Prostate gland (tissue), 2 donors: ENCODE measurements around the gene RABEP2.
"Not testable (repeated sequence)": the region's sequence is repeated elsewhere in the genome, so short reads cannot be mapped to it uniquely, and the experiment has no call there.

Experiments used
- POLR2A ChIP-seq: fragments of 450-650 bp; IDR thresholded peaks from one replicate; pipeline ENCODE4 v1.6.1; 2016; ENCODE audit warnings: antibody characterized with exemption, mild to moderate bottlenecking
- TF ChIP-seq, protein P1 (sequence below), 4 experiments: fragments of 200-600 bp in 2 of 4; fragments of 450-650 bp in 2 of 4; sonication (generic) in 2 of 4; IDR thresholded peaks; 1 replicate in 3 of 4; 2 replicates in 1 of 4; pipeline ENCODE4 v1.5.1; 2016 to 2019; ENCODE audit warnings: antibody characterized with exemption in 4 of 4, mild to moderate bottlenecking in 2 of 4, moderate library complexity in 2 of 4

DNA sequence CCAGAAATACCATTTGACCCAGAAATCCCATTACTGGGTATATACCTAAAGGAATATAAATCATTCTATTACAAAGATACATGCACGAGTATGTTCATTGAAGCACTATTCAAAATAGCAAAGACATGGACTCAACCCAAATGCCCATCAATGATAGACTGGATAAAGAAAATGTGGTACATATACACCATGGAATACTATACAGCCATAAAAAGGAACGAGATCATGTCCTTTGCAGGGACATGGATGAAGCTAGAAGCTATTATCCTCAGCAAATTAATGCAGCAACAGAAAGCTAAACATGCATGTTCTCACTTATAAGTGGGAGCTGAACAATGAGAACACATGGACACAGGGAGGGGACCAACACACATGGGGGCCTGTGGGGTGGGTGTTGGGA, 1.2 kb upstream of the RABEP2 start:
- TF ChIP-seq, protein P1, sequence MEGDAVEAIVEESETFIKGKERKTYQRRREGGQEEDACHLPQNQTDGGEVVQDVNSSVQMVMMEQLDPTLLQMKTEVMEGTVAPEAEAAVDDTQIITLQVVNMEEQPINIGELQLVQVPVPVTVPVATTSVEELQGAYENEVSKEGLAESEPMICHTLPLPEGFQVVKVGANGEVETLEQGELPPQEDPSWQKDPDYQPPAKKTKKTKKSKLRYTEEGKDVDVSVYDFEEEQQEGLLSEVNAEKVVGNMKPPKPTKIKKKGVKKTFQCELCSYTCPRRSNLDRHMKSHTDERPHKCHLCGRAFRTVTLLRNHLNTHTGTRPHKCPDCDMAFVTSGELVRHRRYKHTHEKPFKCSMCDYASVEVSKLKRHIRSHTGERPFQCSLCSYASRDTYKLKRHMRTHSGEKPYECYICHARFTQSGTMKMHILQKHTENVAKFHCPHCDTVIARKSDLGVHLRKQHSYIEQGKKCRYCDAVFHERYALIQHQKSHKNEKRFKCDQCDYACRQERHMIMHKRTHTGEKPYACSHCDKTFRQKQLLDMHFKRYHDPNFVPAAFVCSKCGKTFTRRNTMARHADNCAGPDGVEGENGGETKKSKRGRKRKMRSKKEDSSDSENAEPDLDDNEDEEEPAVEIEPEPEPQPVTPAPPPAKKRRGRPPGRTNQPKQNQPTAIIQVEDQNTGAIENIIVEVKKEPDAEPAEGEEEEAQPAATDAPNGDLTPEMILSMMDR (IDR thresholded peaks at IDR 0.05), result not testable (repeated sequence)
- not testable (repeated sequence) for TF ChIP-seq POLR2A
